NCI-H2196 (cell line): Measurements from ENCODE around the gene PPFIA1.
"Not testable (repeated sequence)": the region's sequence is repeated elsewhere in the genome, so short reads cannot be mapped to it uniquely, and the experiment has no call there.

Experiments used
- DNase-seq: peaks from one replicate; lab custom pipeline; 2025; ENCODE audit not compliant: unreplicated experiment; lab: John Stamatoyannopoulos, UW

The PPFIA1 gene

GRCh38 chr11:70384566-70385152, 114.2 kb downstream of the PPFIA1 start:
- DNase-seq: no peak

GRCh38 chr11:70387564-70387963, 117.1 kb downstream of the PPFIA1 start:
- DNase-seq: no peak

- no peak for DNase-seq
Observed at GRCh38 chr11:70389201-70389600, 118.7 kb downstream of the PPFIA1 start.

GRCh38 chr11:70390882-70391281, 120.4 kb downstream of the PPFIA1 start:
- not testable (repeated sequence) for DNase-seq

GRCh38 chr11:70394211-70394950, 123.9 kb downstream of the PPFIA1 start:
- DNase-seq: no peak

- no peak for DNase-seq
Observed at GRCh38 chr11:70397336-70397982, 127.0 kb downstream of the PPFIA1 start.

- peak; percentile 77 for DNase-seq
Observed at GRCh38 chr11:70397983-70398833, 127.7 kb downstream of the PPFIA1 start, which contains the start of gene CTTN. CTTN (plus strand) TSS chr11:70398529; CDS start chr11:70407298, 8,769 bp downstream.

- DNase-seq: no peak
Observed at GRCh38 chr11:70398834-70399680, 128.6 kb downstream of the PPFIA1 start.

GRCh38 chr11:70399681-70400112, 129.2 kb downstream of the PPFIA1 start:
- no peak for DNase-seq

- DNase-seq: no peak
Observed at GRCh38 chr11:70400643-70401042, 130.2 kb downstream of the PPFIA1 start.

GRCh38 chr11:70402016-70402415, 131.5 kb downstream of the PPFIA1 start:
- DNase-seq: no peak

GRCh38 chr11:70402685-70403084, 132.2 kb downstream of the PPFIA1 start:
- DNase-seq: no peak

GRCh38 chr11:70404244-70404643, 133.8 kb downstream of the PPFIA1 start:
- DNase-seq: no peak

- DNase-seq: no peak
Observed at GRCh38 chr11:70405679-70406395, 135.3 kb downstream of the PPFIA1 start.

GRCh38 chr11:70407121-70407520, 136.6 kb downstream of the PPFIA1 start:
- no peak for DNase-seq

GRCh38 chr11:70407814-70408213, 137.3 kb downstream of the PPFIA1 start:
- DNase-seq: no peak

- not testable (repeated sequence) for DNase-seq
Observed at GRCh38 chr11:70408326-70408725, 137.8 kb downstream of the PPFIA1 start.

- DNase-seq: no peak
Observed at GRCh38 chr11:70409437-70409836, 138.9 kb downstream of the PPFIA1 start.

- no peak for DNase-seq
Observed at GRCh38 chr11:70409871-70410270, 139.4 kb downstream of the PPFIA1 start.
